Mucosa of descending colon (tissue), 3 donors: Measurements from ENCODE around the gene ZNRD2. TPM values are rescaled to one million over a fixed set of nuclear protein-coding genes. Genes with fewer than 3 reads are reported as not detected.

Source experiments
- ATAC-seq: fragments of 200-7000 bp; cut with Tn5 transposase; one replicate; pipeline ENCODE4 v1.9.1; 2020; ENCODE audit warnings: mild to moderate bottlenecking, moderate library complexity
- DNase-seq, 3 donors: peaks; one replicate each; pipeline ENCODE4 v3.0.0-alpha.2; 2020
- H3K36me3 ChIP-seq: fragments of 200-600 bp; one replicate; pipeline ENCODE4 v1.8.0; 2021; ENCODE audit warnings: low read depth, mild to moderate bottlenecking
- H3K4me1 ChIP-seq: fragments of 200-600 bp; one replicate; pipeline ENCODE4 v1.8.0; 2021; ENCODE audit warnings: low read depth, mild to moderate bottlenecking
- H3K4me3 ChIP-seq: fragments of 200-600 bp; one replicate; pipeline ENCODE4 v1.8.0; 2021; ENCODE audit warnings: mild to moderate bottlenecking
- H3K9me3 ChIP-seq: fragments of 200-600 bp; one replicate; pipeline ENCODE4 v1.8.0; 2021; ENCODE audit warnings: mild to moderate bottlenecking
- CTCF ChIP-seq: fragments of 200-600 bp; IDR thresholded peaks from one replicate; pipeline ENCODE4 v1.8.0; 2022; ENCODE audit warnings: antibody characterized with exemption, mild to moderate bottlenecking
- intact Hi-C, 2 donors: fragments of 100-400 bp; cut with DNase I in 1 of 2; cut with micrococcal nuclease in 1 of 2; formaldehyde crosslinking; loops; one replicate each; pipeline versions ENCODE4 v1.11.0 to v1.11.1; 2022; cut with DNase I, micrococcal nuclease
- total RNA-seq, 3 donors: library from RNA; stranded (reverse); fragmentation: NEBNext Ultra II Directional in 2 of 3; extraction: Animal tissue kit (Norgen Biotek cat#: 25700) in 2 of 3; gene quantifications; one replicate each; pipeline versions ENCODE4 v1.2.1 to v1.2.4, GENCODE V29; 2021 to 2023
- donor health status: DM: no; HTN: no; CAD: no; lungs with moderate emphysema.
- donor health status: DM: no; HTN: no; CAD: no.
- donor health status: DM: no; HTN: yes; CAD: no.

ZNRD2 gene
- total RNA-seq, 3 donors from 2014 or later: 20.9 to 24.6 (median 21.0) TPM

DNA sequence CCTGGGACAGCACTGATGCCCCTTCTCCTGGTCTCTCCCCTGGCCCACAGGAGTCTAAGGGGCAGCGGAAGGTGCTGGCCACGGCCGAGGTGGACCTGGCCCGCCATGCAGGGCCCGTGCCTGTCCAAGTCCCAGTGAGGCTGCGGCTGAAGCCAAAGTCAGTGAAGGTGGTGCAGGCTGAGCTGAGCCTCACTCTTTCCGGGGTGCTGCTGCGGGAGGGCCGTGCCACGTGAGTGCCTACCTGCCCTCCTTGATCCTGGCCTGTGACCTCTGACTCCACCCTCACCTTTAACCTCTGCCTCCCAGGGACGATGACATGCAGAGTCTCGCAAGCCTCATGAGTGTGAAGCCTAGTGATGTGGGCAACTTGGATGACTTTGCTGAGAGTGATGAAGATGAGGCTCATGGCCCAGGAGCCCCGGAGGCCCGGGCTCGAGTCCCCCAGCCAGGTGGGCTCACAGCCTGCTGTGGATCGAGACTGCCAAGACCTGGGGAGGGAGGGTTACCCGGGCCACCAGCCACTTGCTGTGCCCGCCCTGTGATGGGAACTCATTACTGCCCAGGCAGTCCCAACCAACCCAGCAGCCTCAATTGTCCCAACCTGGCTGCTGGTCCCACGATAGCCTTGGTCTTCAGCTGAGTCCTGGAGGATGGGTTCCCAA is 9.9 kb downstream of the ZNRD2 start:
- peaks cover 27% of the 10 kb centered on the region for H3K4me1 ChIP-seq

GRCh38 chr11:65580756-65581155 is 10.5 kb downstream of the ZNRD2 start:
- H3K9me3 ChIP-seq: no peaks in the 10 kb centered on the region
- TF ChIP-seq CTCF: no peak
- intact Hi-C loops: no loop called here
- H3K4me1 ChIP-seq: peaks cover 25% of the 10 kb centered on the region
- no peak overlapping the region for H3K4me3 ChIP-seq
- no peaks in the 10 kb centered on the region for H3K36me3 ChIP-seq
- no peak for DNase-seq
- no peak for ATAC-seq

More for the DNA sequence above, 9.9 kb downstream of the ZNRD2 start:
- no peak overlapping the region for H3K4me3 ChIP-seq
- no peaks in the 10 kb centered on the region for H3K36me3 ChIP-seq
- DNase-seq (peak in 1 of 3 donors; percentile 12), ATAC-seq (no peak)
- no peak for TF ChIP-seq CTCF
- H3K9me3 ChIP-seq: no peaks in the 10 kb centered on the region
- intact Hi-C loops: no loop called here

DNA sequence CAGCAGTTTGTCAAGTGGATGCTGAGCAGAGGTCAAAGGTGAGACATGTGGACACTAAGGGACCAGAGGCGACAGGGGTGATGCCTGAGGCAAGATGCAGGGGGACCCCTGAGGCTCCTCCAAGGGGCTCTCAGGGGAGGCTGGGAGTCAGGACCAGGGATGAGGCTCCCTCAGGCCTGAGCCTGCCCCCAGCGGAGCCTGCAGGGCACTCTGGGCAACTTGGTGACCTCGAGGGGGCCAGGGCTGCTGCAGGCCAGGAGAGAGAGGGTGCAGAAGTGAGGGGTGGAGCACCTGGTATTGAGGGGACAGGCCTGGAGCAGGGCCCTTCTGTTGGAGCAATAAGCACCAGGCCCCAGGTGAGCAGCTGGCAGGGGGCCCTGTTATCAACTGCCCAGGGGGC is 11.7 kb downstream of the ZNRD2 start:
- intact Hi-C loops: no loop called here
- peaks cover 21% of the 10 kb centered on the region for H3K4me1 ChIP-seq
- DNase-seq (no peak), ATAC-seq (no peak)
- H3K9me3 ChIP-seq: no peaks in the 10 kb centered on the region
- no peak for TF ChIP-seq CTCF
- no peak overlapping the region for H3K4me3 ChIP-seq
- H3K36me3 ChIP-seq: no peaks in the 10 kb centered on the region

GRCh38 chr11:65583589-65583988 is 13.3 kb downstream of the ZNRD2 start:
- DNase-seq (no peak), ATAC-seq (no peak)
- TF ChIP-seq CTCF: no peak
- Histone ChIP-seq H3K4me3 (no peak overlapping the region), H3K4me1 (peaks cover 18% of the 10 kb centered on the region), H3K36me3 (no peaks in the 10 kb centered on the region), H3K9me3 (no peaks in the 10 kb centered on the region)
- intact Hi-C loops: no loop called here

GRCh38 chr11:65584106-65584505 is 13.8 kb downstream of the ZNRD2 start:
- no peaks in the 10 kb centered on the region for H3K9me3 ChIP-seq
- H3K4me1 ChIP-seq: peaks cover 15% of the 10 kb centered on the region
- ATAC-seq (no peak), DNase-seq (no peak)
- H3K4me3 ChIP-seq: no peak overlapping the region
- intact Hi-C loops: no loop called here
- H3K36me3 ChIP-seq: no peaks in the 10 kb centered on the region
- no peak for TF ChIP-seq CTCF
